ENCODE measurements around the gene IQSEC1.

GRCh38 chr3:12963231-12963896 is 109.9 kb downstream of the IQSEC1 start:
- TF ChIP-seq CTCF (IDR thresholded peaks at IDR 0.05; ENCODE audit: low read depth, low read length) (no peak), POLR2A (IDR thresholded peaks at IDR 0.05; ENCODE audit: extremely low read depth, insufficient read length) (no peak), MYC (IDR thresholded peaks at IDR 0.05; ENCODE audit: low read depth, low read length) (no peak), MAX (IDR thresholded peaks at IDR 0.05; ENCODE audit: low read depth, low read length) (no peak)
